GM19238 (cell line): Measurements from ENCODE around the gene PRIMA1.

Experiments
- DNase-seq: peaks from one replicate; pipeline ENCODE4 v3.0.0; 2011; ENCODE audit warnings: low spot score; ENCODE audit not compliant: insufficient read length

Gene PRIMA1

DNA sequence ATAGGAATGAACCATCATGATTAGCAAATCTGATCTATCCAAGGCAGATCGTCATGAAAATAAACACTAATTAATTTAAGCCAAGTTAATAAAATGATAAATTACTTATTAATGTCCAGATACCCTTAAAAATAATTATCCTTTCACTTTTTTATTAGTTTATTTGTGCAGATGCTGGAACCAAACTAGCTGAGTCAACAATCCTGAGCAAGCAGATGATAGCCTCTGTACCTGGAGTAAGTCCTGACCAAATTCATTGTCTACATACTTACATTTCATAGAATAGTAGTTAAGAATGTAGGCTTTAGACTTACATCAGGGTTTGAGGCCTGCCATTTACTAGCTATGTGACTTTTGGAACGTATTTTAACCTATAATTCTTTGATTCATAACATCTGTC, 105.8 kb downstream of the PRIMA1 start:
- no peak for DNase-seq

DNA sequence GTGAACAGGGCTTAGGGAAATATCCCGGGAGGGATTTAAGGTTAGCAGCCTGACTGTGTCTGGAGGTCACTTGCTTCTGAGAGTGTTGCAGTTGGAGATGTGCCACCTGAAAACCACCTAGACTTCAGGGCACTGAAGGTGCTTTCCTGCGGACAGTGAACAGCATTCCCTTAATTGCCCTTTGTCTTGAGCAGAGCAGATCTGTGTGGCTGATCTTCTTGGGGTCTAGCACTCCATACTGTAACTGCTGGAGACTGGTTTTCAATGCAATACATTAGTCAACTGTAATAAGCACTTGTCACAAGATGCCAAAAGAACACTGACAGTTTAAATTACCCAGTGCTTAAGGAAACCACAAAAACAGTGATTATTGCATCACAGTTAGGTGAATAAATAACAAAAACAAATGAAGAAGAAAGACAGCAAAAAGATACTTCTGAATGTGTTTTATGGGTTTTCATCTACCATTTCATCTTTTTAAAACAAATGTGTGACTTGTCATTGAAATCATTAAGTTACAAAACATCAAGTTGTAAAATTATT, 111.8 kb downstream of the PRIMA1 start:
- DNase-seq = no peak

DNA sequence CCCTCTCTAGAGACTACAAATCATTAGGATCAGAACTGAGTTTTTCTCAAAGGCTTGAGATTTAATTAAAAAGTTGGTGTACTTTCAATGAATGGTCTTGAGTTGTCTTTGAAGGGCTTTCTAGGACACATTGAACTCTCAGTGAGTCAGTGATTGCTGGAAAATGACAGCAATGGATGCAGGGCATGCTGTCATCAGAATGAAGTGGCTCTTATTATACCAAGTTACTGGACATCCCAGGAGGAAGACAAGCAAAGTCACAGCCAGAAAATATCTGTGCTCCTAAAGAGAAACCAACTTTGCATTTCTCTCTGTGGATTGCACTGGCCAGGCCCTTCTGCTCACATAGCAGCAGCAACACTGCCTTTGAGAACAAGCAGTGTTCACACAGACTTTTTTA, 112.6 kb downstream of the PRIMA1 start:
- DNase-seq = no peak

DNA sequence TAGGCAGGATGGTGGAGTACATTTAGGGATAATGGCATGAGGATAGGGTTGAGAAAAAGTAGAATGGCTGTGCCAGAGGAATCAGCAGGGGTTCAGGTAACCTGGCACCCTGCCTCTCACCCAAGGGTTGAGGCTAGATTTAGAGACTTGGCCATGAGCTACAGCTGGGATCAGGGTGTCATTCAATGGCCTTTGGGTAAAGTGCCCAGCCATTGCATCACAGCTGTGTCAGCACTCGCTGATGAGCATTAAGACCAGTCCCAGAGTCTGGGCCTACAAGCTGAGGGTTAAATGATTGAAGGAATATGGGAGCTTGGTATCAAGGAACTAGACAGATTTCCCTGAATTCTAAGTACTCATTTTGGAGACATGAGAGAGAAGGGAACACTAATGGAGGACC, 113.9 kb downstream of the PRIMA1 start:
- DNase-seq = no peak

DNA sequence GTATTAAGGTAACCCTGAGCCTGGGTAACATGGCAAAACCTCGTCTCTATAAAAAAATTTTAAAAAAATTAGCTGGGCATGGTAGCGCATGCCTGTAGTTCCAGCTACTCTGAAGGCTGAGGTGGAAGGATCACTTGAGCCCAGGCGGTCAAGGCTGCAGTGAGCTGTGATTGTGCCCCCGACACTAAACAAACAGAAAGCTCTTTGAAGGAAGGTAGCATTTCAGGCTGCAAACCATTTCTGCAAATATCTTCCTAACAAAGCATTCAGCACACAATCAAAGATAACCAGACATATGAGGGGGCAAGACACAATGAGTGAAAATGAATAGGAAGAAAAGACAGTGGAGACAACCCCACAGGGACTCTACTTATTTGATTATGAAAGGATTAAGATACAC, 118.7 kb downstream of the PRIMA1 start:
- DNase-seq = no peak
